Liver (tissue), 9 donors: Measurements from ENCODE around the gene BID. TPM values are rescaled to one million over a fixed set of nuclear protein-coding genes. Genes with fewer than 3 reads are reported as not detected.

ENCODE experiments used
- DNase-seq: peaks from one replicate; pipeline ENCODE4 v3.0.0-alpha.2; 2017; ENCODE audit warnings: low spot score
- H3K27ac ChIP-seq, 2 donors: one replicate each; pipeline ENCODE4 v1.7.0; 2013; ENCODE audit warnings: inconsistent platforms in 2 of 2, low read length in 2 of 2, control low read depth in 1 of 2, low read depth in 1 of 2, mild to moderate bottlenecking in 1 of 2
- H3K27me3 ChIP-seq, 4 donors: one replicate each; pipeline versions ENCODE4 v1.6.1 to v1.7.0; 2013; ENCODE audit warnings: low read length in 3 of 4, inconsistent platforms in 1 of 4, mild to moderate bottlenecking in 1 of 4, moderate library complexity in 1 of 4; ENCODE audit not compliant: control insufficient read depth in 4 of 4, insufficient read depth in 4 of 4
- H3K36me3 ChIP-seq, 4 donors: one replicate each; pipeline versions ENCODE4 v1.6.1 to v1.7.0; 2013; ENCODE audit warnings: low read length in 3 of 4, mild to moderate bottlenecking in 3 of 4, low read depth in 1 of 4, moderate library complexity in 1 of 4; ENCODE audit not compliant: control insufficient read depth in 4 of 4, insufficient read depth in 3 of 4
- H3K4me1 ChIP-seq, 4 donors: one replicate each; pipeline versions ENCODE4 v1.6.1 to v1.7.0; 2013; ENCODE audit warnings: low read length in 3 of 4, mild to moderate bottlenecking in 3 of 4, moderate library complexity in 1 of 4; ENCODE audit not compliant: control insufficient read depth in 4 of 4, insufficient read depth in 4 of 4
- H3K4me3 ChIP-seq, 3 donors: one replicate each; pipeline versions ENCODE4 v1.6.1 to v1.7.0; 2013; ENCODE audit warnings: low read length in 3 of 3, control low read depth in 1 of 3, low read depth in 1 of 3, mild to moderate bottlenecking in 1 of 3
- H3K9ac ChIP-seq, 2 donors: one replicate each; pipeline ENCODE4 v1.7.0; 2013; ENCODE audit warnings: low read length in 2 of 2, mild to moderate bottlenecking in 2 of 2, moderate library complexity in 2 of 2, control low read depth in 1 of 2, low read depth in 1 of 2
- H3K9me3 ChIP-seq, 4 donors: one replicate each; pipeline versions ENCODE4 v1.6.1 to v1.7.0; 2013; ENCODE audit warnings: low read length in 3 of 4; ENCODE audit not compliant: control insufficient read depth in 4 of 4
- ATF3 ChIP-seq: IDR thresholded peaks from 2 replicates; pipeline ENCODE4 v1.6.1; 2016; ENCODE audit warnings: antibody characterized with exemption
- CTCF ChIP-seq: fragments of 150-350 bp; IDR thresholded peaks from 2 replicates; pipeline ENCODE4 v1.5.1; 2017; ENCODE audit warnings: improper control_type of control experiment, low read depth, low read length; ENCODE audit not compliant: missing input control
- FOXA1 ChIP-seq: IDR thresholded peaks from 2 replicates; pipeline ENCODE4 v1.6.1; 2016; ENCODE audit warnings: antibody characterized with exemption
- FOXA2 ChIP-seq: IDR thresholded peaks from 2 replicates; pipeline ENCODE4 v1.6.1; 2016; ENCODE audit warnings: antibody characterized with exemption
- HNF4A ChIP-seq, 2 donors: conservative IDR thresholded peaks; 2 replicates each; pipeline ENCODE4 v1.6.1; 2016; ENCODE audit warnings: antibody characterized with exemption in 2 of 2, mild to moderate bottlenecking in 2 of 2
- HNF4G ChIP-seq: IDR thresholded peaks from 2 replicates; pipeline ENCODE4 v1.6.1; 2016; ENCODE audit warnings: antibody characterized with exemption
- JUND ChIP-seq, 2 donors: IDR thresholded peaks; 2 replicates each; pipeline ENCODE4 v1.6.1; 2016; ENCODE audit warnings: antibody characterized with exemption in 2 of 2
- MAX ChIP-seq: IDR thresholded peaks from 2 replicates; pipeline ENCODE4 v1.6.1; 2016; ENCODE audit warnings: antibody characterized with exemption
- NR2F2 ChIP-seq: IDR thresholded peaks from 2 replicates; pipeline ENCODE4 v1.6.1; 2016; ENCODE audit warnings: antibody characterized with exemption
- RAD21 ChIP-seq, 2 donors: IDR thresholded peaks; 2 replicates each; pipeline ENCODE4 v1.6.1; 2016; ENCODE audit warnings: antibody characterized with exemption in 2 of 2, mild to moderate bottlenecking in 2 of 2
- REST ChIP-seq: IDR thresholded peaks from 2 replicates; pipeline ENCODE4 v1.6.1; 2016; ENCODE audit warnings: antibody characterized with exemption, mild to moderate bottlenecking
- RXRA ChIP-seq, 2 donors: IDR thresholded peaks; 2 replicates each; pipeline ENCODE4 v1.6.1; 2017 to 2018; ENCODE audit warnings: antibody characterized with exemption in 2 of 2, mild to moderate bottlenecking in 1 of 2
- SP1 ChIP-seq: IDR thresholded peaks from 2 replicates; pipeline ENCODE4 v1.6.1; 2018; ENCODE audit warnings: antibody characterized with exemption, mild to moderate bottlenecking
- YY1 ChIP-seq: IDR thresholded peaks from 2 replicates; pipeline ENCODE4 v1.6.1; 2016; ENCODE audit warnings: antibody characterized with exemption, mild to moderate bottlenecking
- WGBS: extraction: QIAGEN DNeasy Blood & Tissue Kit; methylation state at CpG from one replicate; pipeline ENCODE4 v1.1.7; 2013; 5-methylcytosine and 5-hydroxymethylcytosine counted together
- polyA plus RNA-seq, 2 donors: library from polyadenylated mRNA; stranded (reverse) in 1 of 2; unstranded in 1 of 2; fragments of 200-250 nt in 1 of 2; fragments of >200 nt in 1 of 2; fragmentation: Nextera tagmentation in 1 of 2; extraction: Ambion mirVana in 1 of 2; gene quantifications; one replicate each; pipeline versions ENCODE4 v1.2.1 to v1.2.3, GENCODE V29; 2013 to 2015
- total RNA-seq, 2 donors: library from RNA; depleted of rRNA; stranded (reverse); fragments of >200 nt; gene quantifications; one replicate each; pipeline ENCODE4 v1.2.3, GENCODE V29; 2014
- donor health status: healthy.
- donor health status: healthy.
- donor health status: healthy.
- donor health status: healthy.
- donor health status: healthy.

The BID gene
- total and polyA plus RNA-seq, 4 donors = 28.7 to 66.9 (median 52.6) TPM

GRCh38 chr22:17769716-17770082 lies 4.6 kb downstream of the BID start:
- WGBS = 24% methylated on average over 9 of the region's 9 CpGs
- Histone ChIP-seq H3K4me3 (no peak overlapping the region), H3K27me3 (no peaks in the 10 kb centered on the region), H3K9ac (no peak overlapping the region), H3K27ac (peak overlapping the region; percentile 59 to 70), H3K9me3 (no peaks in the 10 kb centered on the region), H3K4me1 (peaks cover 13 to 67% (median 62%) of the 10 kb centered on the region in 4 donors), H3K36me3 (no peaks in the 10 kb centered on the region)
- TF ChIP-seq JUND (IDR thresholded peaks at IDR 0.05) (no peak), YY1 (peak; percentile 71), ATF3 (no peak), CTCF (no peak), RAD21 (IDR thresholded peaks at IDR 0.05) (no peak), MAX (peak; percentile 35), FOXA2 (peak; percentile 10), FOXA1 (no peak), HNF4G (peak; percentile 26), RXRA (IDR thresholded peaks at IDR 0.05) (peak; percentile 76 to 83), REST (peak; percentile 26), SP1 (peak; percentile 23), HNF4A (conservative IDR thresholded peaks at IDR 0.05) (peak; percentile 56 to 78)
- no peak for DNase-seq

GRCh38 chr22:17769013-17769715 lies 5.1 kb downstream of the BID start:
- peak overlapping the region; percentile 59 to 70 for H3K27ac ChIP-seq

More at GRCh38 chr22:17769013-17769715, 5.1 kb downstream of the BID start:
- Histone ChIP-seq H3K36me3 (no peaks in the 10 kb centered on the region), H3K4me1 (peaks cover 15 to 70% (median 64%) of the 10 kb centered on the region in 4 donors), H3K9ac (no peak overlapping the region), H3K4me3 (no peak overlapping the region), H3K27me3 (no peaks in the 10 kb centered on the region), H3K9me3 (no peaks in the 10 kb centered on the region)
- TF ChIP-seq SP1 = peak; percentile 8
- TF ChIP-seq FOXA2 = no peak
- no peak for TF ChIP-seq ATF3
- no peak for TF ChIP-seq NR2F2
- TF ChIP-seq YY1 = no peak
- TF ChIP-seq REST = no peak
- peak; percentile 10 for TF ChIP-seq MAX
- TF ChIP-seq JUND (IDR thresholded peaks at IDR 0.05) = no peak
- TF ChIP-seq RAD21 (IDR thresholded peaks at IDR 0.05) = no peak
- peak; percentile 40 to 43 for TF ChIP-seq HNF4A (conservative IDR thresholded peaks at IDR 0.05)
- 36% methylated on average over 14 of the region's 14 CpGs for WGBS
- no peak for DNase-seq
